Left lung (tissue), 10 donors: ENCODE data around the gene MYEOV. TPM values are rescaled to one million over a fixed set of nuclear protein-coding genes. Genes with fewer than 3 reads are reported as not detected.

Experiments used
- ATAC-seq: fragments of 200-7000 bp; cut with Tn5 transposase; one replicate; pipeline ENCODE4 v1.9.1; 2020; ENCODE audit warnings: moderate library complexity
- DNase-seq, 4 donors: peaks; one replicate each; pipeline ENCODE4 v3.0.0-alpha.2; 2013 to 2020
- H3K27ac ChIP-seq, 2 donors: fragments of 200-600 bp; sonication (generic) in 1 of 2; one replicate each; pipeline versions ENCODE4 v1.5.0 to v1.8.0; 2020 to 2021
- H3K27me3 ChIP-seq, 2 donors: fragments of 200-600 bp; sonication (generic) in 1 of 2; one replicate each; pipeline versions ENCODE4 v1.5.0 to v1.8.0; 2020 to 2021
- H3K36me3 ChIP-seq, 2 donors: fragments of 200-600 bp; sonication (generic) in 1 of 2; one replicate each; pipeline versions ENCODE4 v1.5.0 to v1.8.0; 2020 to 2021
- H3K4me1 ChIP-seq, 2 donors: fragments of 200-600 bp; one replicate each; pipeline ENCODE4 v1.8.0; 2021
- H3K4me3 ChIP-seq, 2 donors: fragments of 200-600 bp; sonication (generic) in 1 of 2; one replicate each; pipeline versions ENCODE4 v1.5.0 to v1.8.0; 2020 to 2021; ENCODE audit warnings: mild to moderate bottlenecking in 1 of 2
- H3K9me3 ChIP-seq, 2 donors: fragments of 200-600 bp; sonication (generic) in 1 of 2; one replicate each; pipeline versions ENCODE4 v1.5.0 to v1.8.0; 2020 to 2021
- CTCF ChIP-seq, 2 donors: fragments of 200-600 bp; sonication (generic) in 1 of 2; IDR thresholded peaks; one replicate each; pipeline versions ENCODE4 v1.5.0 to v1.8.0; 2021; ENCODE audit warnings: antibody characterized with exemption in 2 of 2
- intact Hi-C, 2 donors: fragments of 100-400 bp; cut with DNase I; formaldehyde crosslinking; loops; one replicate each; pipeline versions ENCODE4 v1.11.2 to v1.14.2; 2022
- polyA plus RNA-seq, 6 donors: library from polyadenylated mRNA; unstranded; fragments of 120-200 nt; gene quantifications; one replicate each; pipeline ENCODE4 v1.2.1, GENCODE V29; 2013; ENCODE audit not compliant: insufficient read length in 6 of 6
- total RNA-seq, 2 donors: library from RNA; stranded (reverse); fragmentation: NEBNext Ultra II Directional; extraction: Animal tissue kit (Norgen Biotek cat#: 25700); gene quantifications; one replicate each; pipeline ENCODE4 v1.2.1, GENCODE V29; 2021
- donor health status: DM: no; HTN: yes; CAD: no.
- donor health status: DM: no; HTN: no; CAD: no.

The MYEOV gene
- total and polyA plus RNA-seq, 8 donors, result 0.31 to 0.85 (median 0.47) TPM; not detected in 1

GRCh38 chr11:69343401-69344321 is 49.7 kb downstream of the MYEOV start:
- DNase-seq (no peak), ATAC-seq (no peak)
- no peak for TF ChIP-seq CTCF (IDR thresholded peaks at IDR 0.05)
- Histone ChIP-seq H3K27me3 (no peaks in the 10 kb centered on the region), H3K27ac (no peak overlapping the region), H3K4me1 (no peaks in the 10 kb centered on the region), H3K4me3 (no peak overlapping the region), H3K36me3 (no peaks in the 10 kb centered on the region), H3K9me3 (peaks cover 0 to 8% of the 10 kb centered on the region in 2 donors)
- intact Hi-C loops, result no loop called here

DNA sequence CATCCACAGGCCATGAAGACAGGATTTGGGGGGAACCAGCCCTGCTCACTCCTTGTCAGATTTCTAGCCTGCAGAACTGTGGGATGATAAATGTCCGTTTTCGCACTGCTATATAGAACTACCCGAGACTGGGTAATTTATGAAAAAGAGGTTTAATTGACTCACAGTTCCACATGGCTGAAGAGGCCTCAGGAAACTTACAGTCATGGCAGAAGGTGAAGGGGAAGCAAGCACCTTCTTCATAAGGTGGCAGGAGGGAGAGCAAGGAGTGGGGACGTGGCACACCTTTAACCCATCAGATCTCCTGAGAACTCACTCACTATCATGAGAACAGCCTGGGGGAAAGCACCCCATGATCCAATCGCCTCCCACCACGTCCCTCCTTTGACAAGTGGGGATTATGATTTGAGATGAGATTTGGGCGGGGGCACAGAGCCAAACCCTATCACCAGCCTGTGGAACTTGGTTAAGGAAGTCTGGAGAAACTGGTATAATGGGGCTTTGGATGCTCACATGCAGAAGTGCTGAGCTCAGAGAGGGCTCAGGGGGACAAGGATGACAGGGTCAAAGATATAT is 50.7 kb downstream of the MYEOV start:
- intact Hi-C loops, result no loop called here
- H3K4me3 ChIP-seq, result no peak overlapping the region
- H3K36me3 ChIP-seq, result no peaks in the 10 kb centered on the region
- H3K4me1 ChIP-seq, result no peaks in the 10 kb centered on the region
- ATAC-seq, result no peak
- H3K9me3 ChIP-seq, result peaks cover 0 to 9% of the 10 kb centered on the region in 2 donors
- TF ChIP-seq CTCF (IDR thresholded peaks at IDR 0.05), result no peak
- no peak overlapping the region for H3K27ac ChIP-seq
- H3K27me3 ChIP-seq, result no peaks in the 10 kb centered on the region
- no peak for DNase-seq

Other genes with a start within 250 kb of the MYEOV start
- gene TPCN2, start 245.2 kb upstream of the MYEOV start, total RNA-seq, result 10 to 100 TPM; 14.7 to 22.0 TPM
- gene TPCN2, start 245.2 kb upstream of the MYEOV start, polyA plus RNA-seq, result 10 to 100 TPM; 12.1 to 17.4 (median 14.7) TPM
- gene SMIM38, start 138.2 kb upstream of the MYEOV start, total RNA-seq, result under 1 TPM; 0.09 to 0.24 TPM
- 1 to 10 TPM in 2 of 6 donors, under 1 TPM in 4; 0.41 to 1.3 (median 0.79) TPM for gene SMIM38, start 138.2 kb upstream of the MYEOV start, polyA plus RNA-seq
- gene LINC01488, start 187.5 kb downstream of the MYEOV start, total RNA-seq, result not detected
- under 1 TPM; 0.04 to 0.12 (median 0.07) TPM for gene LINC01488, start 187.5 kb downstream of the MYEOV start, polyA plus RNA-seq